Activated CD4-positive, alpha-beta T cell treated with anti-CD3 and anti-CD28 coated beads for 36 hours (primary cell): ENCODE data around the gene CD86. TPM values are rescaled to one million over a fixed set of nuclear protein-coding genes. Genes with fewer than 3 reads are reported as not detected.

Source experiments
- ATAC-seq: fragments of 200-7000 bp; cut with Tn5 transposase; one replicate; pipeline ENCODE4 v1.10.0; 2021; ENCODE audit warnings: mild to moderate bottlenecking, moderate library complexity
- CTCF ChIA-PET: fragments of 350-600 bp; sonication (Branson Sonifier 250); formaldehyde crosslinking; loops from one replicate; lab custom pipeline; 2021; ENCODE audit warnings: antibody characterized with exemption; lab: Charles Lee
- POLR2A ChIA-PET: fragments of 350-600 bp; sonication (Branson Sonifier 250); formaldehyde crosslinking; loops from one replicate; lab custom pipeline; 2021; ENCODE audit warnings: antibody characterized with exemption, inconsistent platforms; lab: Charles Lee
- DNase-seq: peaks from one replicate; pipeline ENCODE4 v3.0.0-alpha.2; 2020
- H3K27ac Mint-ChIP-seq: one replicate; pipeline ENCODE4 v1.8.0; 2021; ENCODE audit warnings: mixed read lengths
- H3K27me3 Mint-ChIP-seq: one replicate; pipeline ENCODE4 v1.8.0; 2021; ENCODE audit warnings: mixed read lengths
- H3K36me3 Mint-ChIP-seq: one replicate; pipeline ENCODE4 v1.8.0; 2021; ENCODE audit warnings: low read depth, mixed read lengths
- H3K4me1 Mint-ChIP-seq: one replicate; pipeline ENCODE4 v1.8.0; 2021; ENCODE audit warnings: mixed read lengths
- H3K4me3 Mint-ChIP-seq: one replicate; pipeline ENCODE4 v1.8.0; 2021; ENCODE audit warnings: mild to moderate bottlenecking, moderate library complexity, mixed read lengths
- H3K9me3 Mint-ChIP-seq: one replicate; pipeline ENCODE4 v1.8.0; 2021; ENCODE audit warnings: low read depth, mixed read lengths
- intact Hi-C, 2 experiments: fragments of 100-400 bp; cut with DNase I in 1 of 2; cut with micrococcal nuclease in 1 of 2; formaldehyde crosslinking; loops; one replicate each; pipeline versions ENCODE4 v1.14.2 to v1.15.1; 2022 to 2024; cut with DNase I, micrococcal nuclease
- total RNA-seq, 2 experiments: library from RNA; stranded (reverse); gene quantifications; one replicate each; pipeline ENCODE4 v1.2.3, GENCODE V29; 2021

Gene CD86
- total RNA-seq, 2 experiments from 2014 or later: 0.09 to 0.25 TPM

GRCh38 chr3:122078235-122078935 lies 23.2 kb downstream of the CD86 start:
- Mint-ChIP-seq H3K27me3 (peaks cover 14% of the 10 kb centered on the region), H3K27ac (no peak overlapping the region), H3K4me1 (peaks cover 14% of the 10 kb centered on the region), H3K4me3 (no peak overlapping the region), H3K36me3 (no peaks in the 10 kb centered on the region), H3K9me3 (no peaks in the 10 kb centered on the region)
- intact Hi-C loops: no loop called here
- CTCF ChIA-PET: interaction anchor here (2.5 kb wide), 1 partner anchor 23 kb away, joined by 6 read pairs; no protein-coding TSS in a partner anchor
- DNase-seq: no peak
- POLR2A ChIA-PET: no interaction called here
- ATAC-seq: no peak

GRCh38 chr3:122079524-122080206 lies 24.5 kb downstream of the CD86 start:
- no peaks in the 10 kb centered on the region for H3K36me3 Mint-ChIP-seq
- no peaks in the 10 kb centered on the region for H3K9me3 Mint-ChIP-seq
- peaks cover 14% of the 10 kb centered on the region for H3K4me1 Mint-ChIP-seq
- intact Hi-C loops: no loop called here
- peaks cover 14% of the 10 kb centered on the region for H3K27me3 Mint-ChIP-seq
- ChIA-PET POLR2A (no interaction called here), CTCF (interaction anchor here (0.5 to 2.5 kb wide), 2 partner anchors 22 to 23 kb away, joined by 3 to 6 read pairs; no protein-coding TSS in a partner anchor)
- H3K27ac Mint-ChIP-seq: no peak overlapping the region
- H3K4me3 Mint-ChIP-seq: no peak overlapping the region
- ATAC-seq: no peak
- DNase-seq: no peak

DNA sequence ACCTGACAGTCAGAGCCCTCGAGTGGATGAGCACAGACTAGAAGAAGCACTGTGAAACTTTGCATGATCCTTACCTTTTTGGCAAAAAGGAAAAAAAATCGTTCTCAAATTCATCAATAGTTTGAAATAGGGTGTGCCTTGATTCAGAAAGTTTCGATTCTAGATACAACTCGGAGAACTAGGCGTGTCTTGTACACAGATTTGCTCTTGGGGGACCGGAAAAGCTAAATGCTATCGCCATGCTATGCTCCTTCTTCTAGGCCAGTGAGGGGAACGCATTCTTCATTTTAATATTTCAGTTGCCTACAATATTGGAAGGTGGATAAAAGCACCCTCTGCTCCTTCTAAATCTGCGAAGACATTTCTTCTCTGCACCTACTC lies 25.0 kb downstream of the CD86 start:
- CTCF ChIA-PET: interaction anchor here (0.8 to 2.5 kb wide), 2 partner anchors 21 kb away, joined by 3 to 6 read pairs; no protein-coding TSS in a partner anchor

DNA sequence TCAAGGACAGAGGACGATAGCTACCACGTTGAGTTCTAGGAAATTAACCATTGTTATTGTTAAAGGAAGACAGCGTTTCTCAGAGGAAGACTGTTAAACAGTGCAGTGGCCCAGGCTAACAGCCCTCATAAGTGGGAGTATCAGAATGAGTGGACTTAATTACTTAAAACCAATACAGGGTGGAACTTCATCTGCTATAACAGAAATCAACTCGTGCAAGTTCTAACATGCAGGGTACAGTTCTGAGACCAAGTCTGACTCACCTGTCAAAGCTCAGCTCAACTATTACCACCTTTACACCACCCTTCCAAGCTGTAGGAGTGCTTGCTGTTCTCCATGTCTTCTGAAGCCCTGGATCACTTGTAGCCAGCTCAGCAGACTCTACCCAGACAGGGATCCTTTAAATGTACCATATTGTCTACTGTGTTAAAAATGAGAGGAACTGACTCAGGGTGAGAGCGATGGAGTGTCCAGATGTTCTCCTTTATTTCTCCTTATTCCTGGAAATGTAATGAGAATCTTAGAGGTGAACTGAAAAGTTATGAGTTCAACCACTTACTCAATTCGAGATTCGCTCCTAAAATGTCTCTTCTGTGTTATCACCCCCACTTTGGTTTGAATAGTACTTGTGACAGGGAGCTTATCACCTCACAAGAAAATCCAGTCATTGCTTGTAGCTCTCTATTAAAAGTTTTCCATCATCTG lies 26.5 kb downstream of the CD86 start:
- Mint-ChIP-seq H3K4me3 (no peak overlapping the region), H3K27me3 (peaks cover 11% of the 10 kb centered on the region), H3K27ac (no peak overlapping the region), H3K4me1 (peaks cover 9% of the 10 kb centered on the region), H3K9me3 (no peaks in the 10 kb centered on the region), H3K36me3 (no peaks in the 10 kb centered on the region)
- ChIA-PET CTCF (no interaction called here), POLR2A (no interaction called here)
- DNase-seq (no peak), ATAC-seq (peak; percentile 52)
- intact Hi-C loops: no loop called here

More for the DNA sequence above, 25.0 kb downstream of the CD86 start:
- POLR2A ChIA-PET: no interaction called here
- Mint-ChIP-seq H3K27ac (no peak overlapping the region), H3K36me3 (no peaks in the 10 kb centered on the region), H3K4me3 (no peak overlapping the region), H3K9me3 (no peaks in the 10 kb centered on the region), H3K27me3 (peaks cover 14% of the 10 kb centered on the region), H3K4me1 (peaks cover 14% of the 10 kb centered on the region)
- no peak for ATAC-seq
- no peak for DNase-seq
- intact Hi-C loops: no loop called here

- peaks cover 2% of the 10 kb centered on the region for H3K4me1 Mint-ChIP-seq
- DNase-seq (no peak), ATAC-seq (no peak)
- H3K4me3 Mint-ChIP-seq: no peak overlapping the region
- ChIA-PET POLR2A (no interaction called here), CTCF (no interaction called here)
- no peaks in the 10 kb centered on the region for H3K9me3 Mint-ChIP-seq
- H3K27me3 Mint-ChIP-seq: peaks cover 7% of the 10 kb centered on the region
- intact Hi-C loops: no loop called here
- H3K27ac Mint-ChIP-seq: no peak overlapping the region
- no peaks in the 10 kb centered on the region for H3K36me3 Mint-ChIP-seq
Observed at GRCh38 chr3:122082357-122082756, 27.2 kb downstream of the CD86 start.

GRCh38 chr3:122084799-122085198 lies 29.6 kb downstream of the CD86 start:
- Mint-ChIP-seq H3K4me3 (no peak overlapping the region), H3K27ac (no peak overlapping the region), H3K27me3 (peaks cover 2% of the 10 kb centered on the region), H3K4me1 (no peaks in the 10 kb centered on the region), H3K9me3 (no peaks in the 10 kb centered on the region), H3K36me3 (no peaks in the 10 kb centered on the region)
- DNase-seq: no peak
- ATAC-seq: no peak
- POLR2A ChIA-PET: no interaction called here
- CTCF ChIA-PET: interaction anchor here (1.0 kb wide), 1 partner anchor 97 kb away, joined by 3 read pairs; no protein-coding TSS in a partner anchor
- intact Hi-C loops: no loop called here

DNA sequence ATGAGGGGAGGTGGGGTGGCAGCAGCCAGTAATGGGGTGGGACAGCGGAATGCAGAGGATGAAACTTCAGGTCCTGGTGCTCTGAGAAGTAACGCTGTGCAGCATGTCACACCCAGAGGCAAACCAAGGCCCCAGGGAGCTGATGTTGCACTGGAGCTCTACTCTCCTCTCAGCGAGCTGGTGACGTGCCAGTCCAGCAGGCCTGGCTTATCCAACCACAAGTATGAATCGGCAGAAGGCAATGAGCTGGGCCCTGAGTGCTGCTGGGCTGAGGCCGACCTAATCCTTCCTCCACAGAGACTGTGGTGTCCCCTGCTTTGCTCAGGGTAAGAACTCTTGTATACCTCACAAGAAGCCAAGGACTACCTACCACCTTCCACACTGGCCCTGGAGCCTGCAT lies 30.5 kb downstream of the CD86 start:
- POLR2A ChIA-PET: no interaction called here
- no peaks in the 10 kb centered on the region for H3K4me1 Mint-ChIP-seq
- no peak for DNase-seq

GRCh38 chr3:122088531-122088930 lies 33.4 kb downstream of the CD86 start:
- Mint-ChIP-seq H3K4me3 (no peak overlapping the region), H3K36me3 (no peaks in the 10 kb centered on the region), H3K27me3 (no peaks in the 10 kb centered on the region), H3K9me3 (no peaks in the 10 kb centered on the region), H3K27ac (no peak overlapping the region), H3K4me1 (peaks cover 11% of the 10 kb centered on the region)
- ATAC-seq (no peak), DNase-seq (no peak)
- POLR2A ChIA-PET: no interaction called here
- intact Hi-C loops: no loop called here
- CTCF ChIA-PET: interaction anchor here (0.5 to 0.7 kb wide), 2 partner anchors 90 to 174 kb away, joined by 3 read pairs; no protein-coding TSS in a partner anchor

More for the DNA sequence above, 30.5 kb downstream of the CD86 start:
- H3K36me3 Mint-ChIP-seq: no peaks in the 10 kb centered on the region
- peaks cover 2% of the 10 kb centered on the region for H3K27me3 Mint-ChIP-seq
- no peaks in the 10 kb centered on the region for H3K9me3 Mint-ChIP-seq
- no peak for ATAC-seq
- intact Hi-C loops: no loop called here
- CTCF ChIA-PET: no interaction called here
- no peak overlapping the region for H3K4me3 Mint-ChIP-seq
- H3K27ac Mint-ChIP-seq: no peak overlapping the region

DNA sequence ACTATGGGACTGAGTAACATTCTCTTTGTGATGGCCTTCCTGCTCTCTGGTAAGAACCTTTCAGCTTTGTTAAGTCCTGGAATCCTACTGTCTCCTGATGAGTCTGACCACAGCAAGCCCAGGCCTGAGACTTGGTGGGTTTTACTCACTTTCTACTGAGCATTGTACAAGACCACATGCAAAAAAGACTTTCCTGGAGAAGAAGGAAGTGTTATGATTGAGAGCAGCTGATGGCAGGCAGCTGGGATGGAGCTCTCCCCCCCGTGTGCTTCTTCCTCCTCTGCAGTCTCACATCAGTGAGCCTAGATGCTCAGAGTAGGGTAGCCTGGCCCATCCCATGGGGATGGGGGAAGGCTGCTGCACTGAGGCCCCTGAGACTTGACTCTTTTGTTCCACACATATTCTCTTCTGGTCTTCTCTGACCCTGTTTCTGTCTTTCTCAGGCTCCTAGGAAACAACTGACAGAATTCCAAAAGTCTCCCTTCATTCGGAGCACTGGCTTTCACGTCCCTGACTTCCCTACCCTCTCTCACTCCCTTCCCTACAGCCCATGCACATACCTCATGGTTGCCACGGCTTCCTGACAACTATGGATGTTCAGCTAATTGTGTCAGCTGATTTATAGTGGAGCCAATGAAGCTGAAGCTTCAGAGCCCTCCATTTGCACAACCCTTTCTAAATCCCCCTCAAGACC lies 36.6 kb downstream of the CD86 start:
- no peaks in the 10 kb centered on the region for H3K27me3 Mint-ChIP-seq
- H3K4me3 Mint-ChIP-seq: no peak overlapping the region
- POLR2A ChIA-PET: no interaction called here
- H3K27ac Mint-ChIP-seq: peak overlapping the region; percentile 79
- CTCF ChIA-PET: interaction anchor here (0.6 to 1.7 kb wide), 6 partner anchors 8 to 545 kb away, joined by 4 to 6 read pairs (median 4); no protein-coding TSS in a partner anchor
- intact Hi-C loops: loop anchor here (1.0 to 5.0 kb wide), 8 partner anchors 61 to 545 kb away; partner anchors contain the start of genes EAF2 (in 1 of the 2) and IQCB1 (in 1 of the 2)
- no peak for DNase-seq
- peak; percentile 21 for ATAC-seq
- no peaks in the 10 kb centered on the region for H3K36me3 Mint-ChIP-seq
- peaks cover 21% of the 10 kb centered on the region for H3K4me1 Mint-ChIP-seq
- no peaks in the 10 kb centered on the region for H3K9me3 Mint-ChIP-seq

- no peaks in the 10 kb centered on the region for H3K27me3 Mint-ChIP-seq
Observed at GRCh38 chr3:122092460-122093165, 37.5 kb downstream of the CD86 start.

More at GRCh38 chr3:122092460-122093165, 37.5 kb downstream of the CD86 start:
- H3K36me3 Mint-ChIP-seq: no peaks in the 10 kb centered on the region
- POLR2A ChIA-PET: no interaction called here
- intact Hi-C loops: loop anchor here (1.0 to 5.0 kb wide), 8 partner anchors 62 to 546 kb away; partner anchors contain the start of genes EAF2 (in 1 of the 2) and IQCB1 (in 1 of the 2)
- H3K4me1 Mint-ChIP-seq: peaks cover 21% of the 10 kb centered on the region
- ATAC-seq (peak; percentile 97), DNase-seq (peak; percentile 85)
- CTCF ChIA-PET: interaction anchor here (0.6 to 2.9 kb wide), 6 partner anchors 8 to 546 kb away, joined by 3 to 15 read pairs (median 4); no protein-coding TSS in a partner anchor
- no peaks in the 10 kb centered on the region for H3K9me3 Mint-ChIP-seq
- peak overlapping the region; percentile 79 for H3K27ac Mint-ChIP-seq
- no peak overlapping the region for H3K4me3 Mint-ChIP-seq
